Liver (tissue), 9 donors: ENCODE measurements around the gene KIAA0586. TPM values are rescaled to one million over a fixed set of nuclear protein-coding genes. Genes with fewer than 3 reads are reported as not detected.

Source experiments
- DNase-seq: peaks from one replicate; pipeline ENCODE4 v3.0.0-alpha.2; 2017; ENCODE audit warnings: low spot score
- H3K27ac ChIP-seq, 2 donors: one replicate each; pipeline ENCODE4 v1.7.0; 2013; ENCODE audit warnings: inconsistent platforms in 2 of 2, low read length in 2 of 2, control low read depth in 1 of 2, low read depth in 1 of 2, mild to moderate bottlenecking in 1 of 2
- H3K27me3 ChIP-seq, 4 donors: one replicate each; pipeline versions ENCODE4 v1.6.1 to v1.7.0; 2013; ENCODE audit warnings: low read length in 3 of 4, inconsistent platforms in 1 of 4, mild to moderate bottlenecking in 1 of 4, moderate library complexity in 1 of 4; ENCODE audit not compliant: control insufficient read depth in 4 of 4, insufficient read depth in 4 of 4
- H3K36me3 ChIP-seq, 4 donors: one replicate each; pipeline versions ENCODE4 v1.6.1 to v1.7.0; 2013; ENCODE audit warnings: low read length in 3 of 4, mild to moderate bottlenecking in 3 of 4, low read depth in 1 of 4, moderate library complexity in 1 of 4; ENCODE audit not compliant: control insufficient read depth in 4 of 4, insufficient read depth in 3 of 4
- H3K4me1 ChIP-seq, 4 donors: one replicate each; pipeline versions ENCODE4 v1.6.1 to v1.7.0; 2013; ENCODE audit warnings: low read length in 3 of 4, mild to moderate bottlenecking in 3 of 4, moderate library complexity in 1 of 4; ENCODE audit not compliant: control insufficient read depth in 4 of 4, insufficient read depth in 4 of 4
- H3K4me3 ChIP-seq, 3 donors: one replicate each; pipeline versions ENCODE4 v1.6.1 to v1.7.0; 2013; ENCODE audit warnings: low read length in 3 of 3, control low read depth in 1 of 3, low read depth in 1 of 3, mild to moderate bottlenecking in 1 of 3
- H3K9ac ChIP-seq, 2 donors: one replicate each; pipeline ENCODE4 v1.7.0; 2013; ENCODE audit warnings: low read length in 2 of 2, mild to moderate bottlenecking in 2 of 2, moderate library complexity in 2 of 2, control low read depth in 1 of 2, low read depth in 1 of 2
- H3K9me3 ChIP-seq, 4 donors: one replicate each; pipeline versions ENCODE4 v1.6.1 to v1.7.0; 2013; ENCODE audit warnings: low read length in 3 of 4; ENCODE audit not compliant: control insufficient read depth in 4 of 4
- ATF3 ChIP-seq: IDR thresholded peaks from 2 replicates; pipeline ENCODE4 v1.6.1; 2016; ENCODE audit warnings: antibody characterized with exemption
- EGR1 ChIP-seq, 2 donors: IDR thresholded peaks; 2 replicates each; pipeline ENCODE4 v1.6.1; 2016 to 2018; ENCODE audit warnings: antibody characterized with exemption in 2 of 2, low read depth in 2 of 2
- FOXA1 ChIP-seq: IDR thresholded peaks from 2 replicates; pipeline ENCODE4 v1.6.1; 2016; ENCODE audit warnings: antibody characterized with exemption
- FOXA2 ChIP-seq: IDR thresholded peaks from 2 replicates; pipeline ENCODE4 v1.6.1; 2016; ENCODE audit warnings: antibody characterized with exemption
- GABPA ChIP-seq, 2 donors: IDR thresholded peaks in 1 of 2; conservative IDR thresholded peaks in 1 of 2; 2 replicates each; pipeline ENCODE4 v1.6.1; 2016; ENCODE audit warnings: antibody characterized with exemption in 2 of 2, mild to moderate bottlenecking in 1 of 2, moderate library complexity in 1 of 2
- HNF4A ChIP-seq, 2 donors: conservative IDR thresholded peaks; 2 replicates each; pipeline ENCODE4 v1.6.1; 2016; ENCODE audit warnings: antibody characterized with exemption in 2 of 2, mild to moderate bottlenecking in 2 of 2
- HNF4G ChIP-seq: IDR thresholded peaks from 2 replicates; pipeline ENCODE4 v1.6.1; 2016; ENCODE audit warnings: antibody characterized with exemption
- JUND ChIP-seq, 2 donors: IDR thresholded peaks; 2 replicates each; pipeline ENCODE4 v1.6.1; 2016; ENCODE audit warnings: antibody characterized with exemption in 2 of 2
- NR2F2 ChIP-seq: IDR thresholded peaks from 2 replicates; pipeline ENCODE4 v1.6.1; 2016; ENCODE audit warnings: antibody characterized with exemption
- RAD21 ChIP-seq, 2 donors: IDR thresholded peaks; 2 replicates each; pipeline ENCODE4 v1.6.1; 2016; ENCODE audit warnings: antibody characterized with exemption in 2 of 2, mild to moderate bottlenecking in 2 of 2
- REST ChIP-seq: IDR thresholded peaks from 2 replicates; pipeline ENCODE4 v1.6.1; 2016; ENCODE audit warnings: antibody characterized with exemption, mild to moderate bottlenecking
- RXRA ChIP-seq, 2 donors: IDR thresholded peaks; 2 replicates each; pipeline ENCODE4 v1.6.1; 2017 to 2018; ENCODE audit warnings: antibody characterized with exemption in 2 of 2, mild to moderate bottlenecking in 1 of 2
- SP1 ChIP-seq: IDR thresholded peaks from 2 replicates; pipeline ENCODE4 v1.6.1; 2018; ENCODE audit warnings: antibody characterized with exemption, mild to moderate bottlenecking
- TAF1 ChIP-seq: conservative IDR thresholded peaks from 2 replicates; pipeline ENCODE4 v1.6.1; 2016; ENCODE audit warnings: antibody characterized with exemption, mild to moderate bottlenecking
- YY1 ChIP-seq: IDR thresholded peaks from 2 replicates; pipeline ENCODE4 v1.6.1; 2016; ENCODE audit warnings: antibody characterized with exemption, mild to moderate bottlenecking
- WGBS: extraction: QIAGEN DNeasy Blood & Tissue Kit; methylation state at CpG from one replicate; pipeline ENCODE4 v1.1.7; 2013; 5-methylcytosine and 5-hydroxymethylcytosine counted together
- polyA plus RNA-seq, 2 donors: library from polyadenylated mRNA; stranded (reverse) in 1 of 2; unstranded in 1 of 2; fragments of 200-250 nt in 1 of 2; fragments of >200 nt in 1 of 2; fragmentation: Nextera tagmentation in 1 of 2; extraction: Ambion mirVana in 1 of 2; gene quantifications; one replicate each; pipeline versions ENCODE4 v1.2.1 to v1.2.3, GENCODE V29; 2013 to 2015
- total RNA-seq, 2 donors: library from RNA; depleted of rRNA; stranded (reverse); fragments of >200 nt; gene quantifications; one replicate each; pipeline ENCODE4 v1.2.3, GENCODE V29; 2014
- TF ChIP-seq, protein P1 (sequence below): IDR thresholded peaks from 2 replicates; pipeline ENCODE4 v1.6.1; 2016; ENCODE audit warnings: antibody characterized with exemption
- TF ChIP-seq, protein P2 (sequence below): IDR thresholded peaks from 2 replicates; pipeline ENCODE4 v1.6.1; 2016; ENCODE audit warnings: antibody characterized with exemption
- TF ChIP-seq, protein P3 (sequence below): fragments of 150-350 bp; IDR thresholded peaks from 2 replicates; pipeline ENCODE4 v1.5.1; 2017; ENCODE audit warnings: improper control_type of control experiment, low read depth, low read length; ENCODE audit not compliant: missing input control
- donor health status: healthy.
- donor health status: healthy.
- donor health status: healthy.
- donor health status: healthy.
- donor health status: healthy.

The KIAA0586 gene
- total and polyA plus RNA-seq, 4 donors = 3.6 to 18.2 (median 7.8) TPM

DNA sequence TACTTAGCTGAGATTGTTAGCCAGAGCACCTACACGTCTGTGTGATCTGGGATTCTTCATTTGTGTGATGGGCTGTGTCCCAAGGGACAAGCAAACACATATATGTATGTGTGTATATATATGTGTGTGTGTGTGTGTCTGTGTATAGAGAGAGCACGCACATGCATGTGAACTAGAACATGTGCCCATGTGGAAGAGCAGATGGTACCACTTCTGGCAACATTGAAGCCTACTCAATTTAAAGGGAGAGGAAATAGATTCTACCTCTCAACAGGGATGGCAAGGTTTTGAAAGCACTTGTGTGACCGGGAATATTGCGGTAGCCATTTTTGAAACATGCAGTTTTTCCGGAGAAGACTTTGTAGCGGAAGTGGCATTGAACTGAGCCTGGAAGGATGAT lies 30.4 kb upstream of the KIAA0586 start:
- no peak overlapping the region for H3K4me3 ChIP-seq
- TF ChIP-seq RXRA (IDR thresholded peaks at IDR 0.05) (no peak), FOXA2 (no peak), ATF3 (no peak), GABPA (IDR thresholded peaks at IDR 0.05 in 1 of 2, conservative IDR thresholded peaks at IDR 0.05 in 1 of 2) (no peak), EGR1 (IDR thresholded peaks at IDR 0.05; ENCODE audit: low read depth in 2 of 2) (no peak), NR2F2 (no peak), REST (no peak)
- TF ChIP-seq, protein P1, sequence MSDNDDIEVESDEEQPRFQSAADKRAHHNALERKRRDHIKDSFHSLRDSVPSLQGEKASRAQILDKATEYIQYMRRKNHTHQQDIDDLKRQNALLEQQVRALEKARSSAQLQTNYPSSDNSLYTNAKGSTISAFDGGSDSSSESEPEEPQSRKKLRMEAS = no peak
- TF ChIP-seq, protein P2, sequence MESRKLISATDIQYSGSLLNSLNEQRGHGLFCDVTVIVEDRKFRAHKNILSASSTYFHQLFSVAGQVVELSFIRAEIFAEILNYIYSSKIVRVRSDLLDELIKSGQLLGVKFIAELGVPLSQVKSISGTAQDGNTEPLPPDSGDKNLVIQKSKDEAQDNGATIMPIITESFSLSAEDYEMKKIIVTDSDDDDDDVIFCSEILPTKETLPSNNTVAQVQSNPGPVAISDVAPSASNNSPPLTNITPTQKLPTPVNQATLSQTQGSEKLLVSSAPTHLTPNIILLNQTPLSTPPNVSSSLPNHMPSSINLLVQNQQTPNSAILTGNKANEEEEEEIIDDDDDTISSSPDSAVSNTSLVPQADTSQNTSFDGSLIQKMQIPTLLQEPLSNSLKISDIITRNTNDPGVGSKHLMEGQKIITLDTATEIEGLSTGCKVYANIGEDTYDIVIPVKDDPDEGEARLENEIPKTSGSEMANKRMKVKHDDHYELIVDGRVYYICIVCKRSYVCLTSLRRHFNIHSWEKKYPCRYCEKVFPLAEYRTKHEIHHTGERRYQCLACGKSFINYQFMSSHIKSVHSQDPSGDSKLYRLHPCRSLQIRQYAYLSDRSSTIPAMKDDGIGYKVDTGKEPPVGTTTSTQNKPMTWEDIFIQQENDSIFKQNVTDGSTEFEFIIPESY = no peak
- H3K27ac ChIP-seq = no peak overlapping the region
- WGBS = 98% methylated on average over 6 of the region's 6 CpGs
- no peaks in the 10 kb centered on the region for H3K9me3 ChIP-seq
- no peaks in the 10 kb centered on the region for H3K27me3 ChIP-seq
- peaks cover 0 to 1% (median 0%) of the 10 kb centered on the region in 4 donors for H3K36me3 ChIP-seq
- peaks cover 0 to 4% (median 2%) of the 10 kb centered on the region in 4 donors for H3K4me1 ChIP-seq
- DNase-seq = no peak
- no peak overlapping the region for H3K9ac ChIP-seq

DNA sequence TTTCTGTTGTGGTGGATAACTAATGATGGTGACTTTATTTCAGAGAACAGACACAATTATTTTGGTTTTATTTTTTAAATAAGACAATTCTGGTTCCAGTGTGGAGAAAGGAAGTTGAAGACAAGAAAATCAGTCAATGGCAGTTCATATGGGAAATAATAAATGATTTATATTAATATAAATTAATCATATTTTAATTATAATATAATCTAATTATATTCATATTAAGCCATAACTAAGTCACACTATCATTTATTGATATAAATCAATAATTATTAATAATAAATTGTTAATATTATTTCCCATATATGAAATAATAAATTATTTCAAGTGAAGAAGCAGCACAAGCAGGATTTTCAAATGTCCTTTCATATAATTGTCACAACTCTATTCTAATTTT lies 29.0 kb upstream of the KIAA0586 start:
- DNase-seq = no peak
- Histone ChIP-seq H3K27ac (no peak overlapping the region), H3K4me1 (peaks cover 0 to 4% (median 2%) of the 10 kb centered on the region in 4 donors), H3K36me3 (peaks cover 0 to 1% (median 0%) of the 10 kb centered on the region in 4 donors), H3K27me3 (no peaks in the 10 kb centered on the region), H3K4me3 (no peak overlapping the region), H3K9me3 (no peaks in the 10 kb centered on the region), H3K9ac (no peak overlapping the region)
- no peak for TF ChIP-seq HNF4G
- TF ChIP-seq EGR1 (IDR thresholded peaks at IDR 0.05; ENCODE audit: low read depth in 2 of 2) = no peak
- no peak for TF ChIP-seq SP1
- no peak for TF ChIP-seq REST
- TF ChIP-seq ATF3 = no peak
- no peak for TF ChIP-seq TAF1
- TF ChIP-seq NR2F2 = no peak
- no peak for TF ChIP-seq FOXA1
- no peak for TF ChIP-seq RXRA (IDR thresholded peaks at IDR 0.05)
- no peak for TF ChIP-seq FOXA2
- TF ChIP-seq YY1 = no peak
- TF ChIP-seq, protein P2 = no peak
- TF ChIP-seq HNF4A (conservative IDR thresholded peaks at IDR 0.05) = no peak
- no peak for TF ChIP-seq JUND (IDR thresholded peaks at IDR 0.05)
- no peak for TF ChIP-seq RAD21 (IDR thresholded peaks at IDR 0.05)
- no peak for TF ChIP-seq GABPA (IDR thresholded peaks at IDR 0.05 in 1 of 2, conservative IDR thresholded peaks at IDR 0.05 in 1 of 2)
- TF ChIP-seq, protein P3, sequence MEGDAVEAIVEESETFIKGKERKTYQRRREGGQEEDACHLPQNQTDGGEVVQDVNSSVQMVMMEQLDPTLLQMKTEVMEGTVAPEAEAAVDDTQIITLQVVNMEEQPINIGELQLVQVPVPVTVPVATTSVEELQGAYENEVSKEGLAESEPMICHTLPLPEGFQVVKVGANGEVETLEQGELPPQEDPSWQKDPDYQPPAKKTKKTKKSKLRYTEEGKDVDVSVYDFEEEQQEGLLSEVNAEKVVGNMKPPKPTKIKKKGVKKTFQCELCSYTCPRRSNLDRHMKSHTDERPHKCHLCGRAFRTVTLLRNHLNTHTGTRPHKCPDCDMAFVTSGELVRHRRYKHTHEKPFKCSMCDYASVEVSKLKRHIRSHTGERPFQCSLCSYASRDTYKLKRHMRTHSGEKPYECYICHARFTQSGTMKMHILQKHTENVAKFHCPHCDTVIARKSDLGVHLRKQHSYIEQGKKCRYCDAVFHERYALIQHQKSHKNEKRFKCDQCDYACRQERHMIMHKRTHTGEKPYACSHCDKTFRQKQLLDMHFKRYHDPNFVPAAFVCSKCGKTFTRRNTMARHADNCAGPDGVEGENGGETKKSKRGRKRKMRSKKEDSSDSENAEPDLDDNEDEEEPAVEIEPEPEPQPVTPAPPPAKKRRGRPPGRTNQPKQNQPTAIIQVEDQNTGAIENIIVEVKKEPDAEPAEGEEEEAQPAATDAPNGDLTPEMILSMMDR = no peak
